ENCODE measurements around the gene SNAI3. TPM values are rescaled to one million over a fixed set of nuclear protein-coding genes. Genes with fewer than 3 reads are reported as not detected.

Gene SNAI3
- total and polyA plus RNA-seq, 2 experiments from 2014 or later = 10.3 to 19.4 TPM

GRCh38 chr16:88720396-88720970 is 34.2 kb upstream of the SNAI3 start (continued):
- no peak for TF ChIP-seq ZNF462 (CRISPR knock-in tag; IDR thresholded peaks at IDR 0.05)
- TF ChIP-seq STAT1 (IDR thresholded peaks at IDR 0.05; ENCODE audit: unreplicated experiment) = no peak
- no peak for TF ChIP-seq POLR2AphosphoS5 (IDR thresholded peaks at IDR 0.05; ENCODE audit: low read depth)

DNA sequence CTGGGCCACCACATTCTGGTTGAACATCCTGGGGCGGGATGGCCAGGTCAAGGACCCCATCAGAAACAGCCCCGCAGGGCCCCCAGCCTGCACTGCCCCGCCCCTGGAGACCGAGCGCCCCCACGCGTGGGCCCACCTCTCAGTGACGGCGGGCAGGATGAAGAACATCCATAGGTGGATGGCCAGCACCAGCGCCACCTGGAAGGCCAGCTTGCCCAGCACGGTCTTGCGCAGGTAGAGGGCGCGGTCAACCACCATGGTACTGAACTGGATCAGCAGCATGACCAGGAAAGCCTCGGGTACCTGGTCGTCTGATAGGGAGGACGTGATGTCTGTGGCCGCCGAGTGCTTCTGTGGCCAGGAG is 33.6 kb upstream of the SNAI3 start:
- no peak overlapping the region for H3K4me3 Mint-ChIP-seq
- Histone ChIP-seq H3K79me2 (replicated peaks; ENCODE audit: insufficient read depth) (no peaks in the 10 kb centered on the region), H3F3A (replicated peaks; ENCODE audit: low read depth) (no peaks in the 10 kb centered on the region), H3K27ac (ENCODE audit: low read depth) (no peak overlapping the region), H4K20me1 (replicated peaks; ENCODE audit: insufficient read depth) (no peaks in the 10 kb centered on the region), H2AFZ (no peak overlapping the region), H3K36me3 (ENCODE audit: insufficient read depth) (no peaks in the 10 kb centered on the region), H3K9me2 (ENCODE audit: insufficient read depth) (no peaks in the 10 kb centered on the region), H3K4me3 (no peak overlapping the region), H3K4me2 (no peak overlapping the region), H3K27me3 (ENCODE audit: insufficient read depth) (no peaks in the 10 kb centered on the region), H3K4me1 (ENCODE audit: insufficient read depth) (no peaks in the 10 kb centered on the region)
- no peaks in the 10 kb centered on the region for H3K9me3 Mint-ChIP-seq
- no peak for DNase-seq (ENCODE audit: low spot score)
- no peak overlapping the region for H3K27ac Mint-ChIP-seq
- no peaks in the 10 kb centered on the region for H3K4me1 Mint-ChIP-seq
- ATAC-seq = no peak
- peaks cover 34% of the 10 kb centered on the region for H3K36me3 Mint-ChIP-seq (ENCODE audit: low read depth)
- H3K27me3 Mint-ChIP-seq (ENCODE audit: insufficient read depth, low read depth, poor library complexity) = peaks cover 15% of the 10 kb centered on the region
- TF ChIP-seq EZH2 (IDR thresholded peaks at IDR 0.05; ENCODE audit: low read depth, unreplicated experiment) (no peak), ZNF331 (CRISPR knock-in tag; IDR thresholded peaks at IDR 0.05; ENCODE audit: low read depth) (no peak), CTCF (conservative IDR thresholded peaks at IDR 0.05; ENCODE audit: low read depth in 2 of 2) (no peak), ZNF114 (CRISPR knock-in tag; IDR thresholded peaks at IDR 0.05) (no peak), CREB1 (CRISPR knock-in tag; IDR thresholded peaks at IDR 0.05; ENCODE audit: low read depth) (no peak), NANOG (IDR thresholded peaks at IDR 0.05; ENCODE audit: borderline replicate concordance) (no peak), POLR2AphosphoS5 (IDR thresholded peaks at IDR 0.05; ENCODE audit: low read depth) (no peak)
- TF ChIP-seq, protein P1, sequence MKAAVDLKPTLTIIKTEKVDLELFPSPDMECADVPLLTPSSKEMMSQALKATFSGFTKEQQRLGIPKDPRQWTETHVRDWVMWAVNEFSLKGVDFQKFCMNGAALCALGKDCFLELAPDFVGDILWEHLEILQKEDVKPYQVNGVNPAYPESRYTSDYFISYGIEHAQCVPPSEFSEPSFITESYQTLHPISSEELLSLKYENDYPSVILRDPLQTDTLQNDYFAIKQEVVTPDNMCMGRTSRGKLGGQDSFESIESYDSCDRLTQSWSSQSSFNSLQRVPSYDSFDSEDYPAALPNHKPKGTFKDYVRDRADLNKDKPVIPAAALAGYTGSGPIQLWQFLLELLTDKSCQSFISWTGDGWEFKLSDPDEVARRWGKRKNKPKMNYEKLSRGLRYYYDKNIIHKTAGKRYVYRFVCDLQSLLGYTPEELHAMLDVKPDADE (IDR thresholded peaks at IDR 0.05) = no peak

Measured in GM23338 (cell line).